Epidermal melanocyte (primary cell): ENCODE data around the gene RGS7.
A peak's percentile ranks its signal among the peaks of the same experiment; 100 is the strongest.
"Not testable (repeated sequence)": the region's sequence is repeated elsewhere in the genome, so short reads cannot be mapped to it uniquely, and the experiment has no call there.

Experiments
- DNase-seq: peaks from one replicate; pipeline ENCODE4 v3.0.0; 2011; ENCODE audit warnings: low spot score; ENCODE audit not compliant: insufficient read length

The RGS7 gene

GRCh38 chr1:240737298-240737697, 619.7 kb downstream of the RGS7 start:
- no peak for DNase-seq

DNA sequence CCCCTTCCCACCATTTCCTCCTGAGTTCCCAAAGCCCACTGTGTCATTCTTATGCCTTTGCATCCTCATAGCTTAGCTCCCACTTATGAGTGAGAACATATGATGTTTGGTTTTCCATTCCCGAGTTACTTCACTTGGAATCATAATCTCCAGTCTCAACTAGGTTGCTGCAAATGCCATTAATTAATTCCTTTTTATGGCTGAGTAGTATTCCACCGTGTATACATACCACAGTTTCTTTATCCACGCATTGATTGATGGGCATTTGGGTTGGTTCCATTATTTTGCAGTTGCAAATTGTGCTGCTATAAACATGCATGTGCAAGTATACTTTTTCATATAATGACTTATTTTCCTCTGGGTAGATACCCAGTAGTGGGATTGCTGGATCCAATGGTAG, 622.3 kb downstream of the RGS7 start:
- not testable (repeated sequence) for DNase-seq

GRCh38 chr1:240734001-240734400, 623.0 kb downstream of the RGS7 start:
- DNase-seq, result no peak

GRCh38 chr1:240732390-240732789, 624.6 kb downstream of the RGS7 start:
- peak; percentile 66 for DNase-seq
